HepG2 (cell line): ENCODE measurements around the gene CEP20. TPM values are rescaled to one million over a fixed set of nuclear protein-coding genes. Genes with fewer than 3 reads are reported as not detected.

ENCODE experiments used
- ARNT ChIP-seq: fragments of 450-650 bp; IDR thresholded peaks from 2 replicates; pipeline ENCODE4 v1.6.1; 2017
- CENPT ChIP-seq: sonication (generic); formaldehyde crosslinking; IDR thresholded peaks from 2 replicates; pipeline ENCODE4 v1.8.0; 2022; ENCODE audit warnings: low read depth, mild to moderate bottlenecking, moderate library complexity, missing genetic modification reagents
- GRHL1 ChIP-seq: sonication (generic); formaldehyde crosslinking; conservative IDR thresholded peaks from 2 replicates; pipeline ENCODE4 v1.8.0; 2022; ENCODE audit warnings: missing genetic modification reagents
- HNRNPK ChIP-seq: fragments of 200-400 bp; formaldehyde crosslinking; IDR thresholded peaks from 2 replicates; pipeline ENCODE4 v1.6.1; 2018; ENCODE audit warnings: low read length, low read depth, moderate library complexity, mild to moderate bottlenecking; ENCODE audit not compliant: poor library complexity, severe bottlenecking
- PLRG1 ChIP-seq: fragments of 450-650 bp; conservative IDR thresholded peaks from 2 replicates; pipeline ENCODE4 v1.6.1; 2016
- SKIL ChIP-seq: sonication (generic); formaldehyde crosslinking; IDR thresholded peaks from 2 replicates; pipeline ENCODE4 v1.8.0; 2022; ENCODE audit warnings: missing genetic modification reagents, mild to moderate bottlenecking, moderate library complexity, borderline replicate concordance
- ZFP82 ChIP-seq: sonication (generic); formaldehyde crosslinking; IDR thresholded peaks from 2 replicates; pipeline ENCODE4 v1.5.1; 2020; ENCODE audit warnings: mild to moderate bottlenecking, missing genetic modification reagents, borderline replicate concordance
- ZNF142 ChIP-seq: sonication (generic); formaldehyde crosslinking; IDR thresholded peaks from 2 replicates; pipeline ENCODE4 v1.4.0; 2020; ENCODE audit warnings: missing genetic modification reagents
- ZNF260 ChIP-seq: sonication (generic); formaldehyde crosslinking; IDR thresholded peaks from 2 replicates; pipeline ENCODE4 v1.4.0; 2020; ENCODE audit warnings: missing genetic modification reagents, low read depth, mild to moderate bottlenecking, borderline replicate concordance
- polyA plus RNA-seq, 8 experiments: library from polyadenylated mRNA; depleted of rRNA in 3 of 8; stranded (reverse) in 7 of 8; unstranded in 1 of 8; fragments of >200 nt; fragmentation: Illumina TruSeq in 4 of 8; extraction: Trizol in 4 of 8; gene quantifications; 2 replicates each; pipeline versions ENCODE4 v1.2.1 to v1.2.3, GENCODE V29; 2011 to 2016; ENCODE audit warnings: low read depth in 4 of 8, missing spikeins in 1 of 8, mixed read lengths in 1 of 8; ENCODE audit not compliant: insufficient read depth in 1 of 8
- total RNA-seq, 5 experiments: library from RNA; depleted of rRNA; stranded (reverse); fragments of >200 nt; fragmentation: Illumina TruSeq; extraction: Trizol; gene quantifications; 2 replicates each; pipeline ENCODE4 v1.2.3, GENCODE V29; 2016; ENCODE audit warnings: low read depth in 1 of 5
- TF ChIP-seq, protein P1 (sequence below): sonication (generic); formaldehyde crosslinking; IDR thresholded peaks from 2 replicates; pipeline ENCODE4 v1.4.0; 2020; ENCODE audit warnings: mild to moderate bottlenecking, missing genetic modification reagents

Gene CEP20
- total and polyA plus RNA-seq, 2 of the 13 experiments (the other 11 are each of a cell fraction or from before 2014, with no cell fraction given): 53.0 to 54.1 TPM

GRCh38 chr16:15899538-15900100 lies 11.2 kb upstream of the CEP20 start (continued):
- no peak for TF ChIP-seq ZNF142 (CRISPR knock-in tag)
- TF ChIP-seq HNRNPK: no peak
- no peak for TF ChIP-seq PLRG1
- TF ChIP-seq ZFP82 (CRISPR knock-in tag): no peak
- TF ChIP-seq ARNT: no peak
- no peak for TF ChIP-seq SKIL (CRISPR knock-in tag)
- TF ChIP-seq ZNF260 (CRISPR knock-in tag): no peak
- TF ChIP-seq CENPT (CRISPR knock-in tag): no peak
- TF ChIP-seq, protein P1, sequence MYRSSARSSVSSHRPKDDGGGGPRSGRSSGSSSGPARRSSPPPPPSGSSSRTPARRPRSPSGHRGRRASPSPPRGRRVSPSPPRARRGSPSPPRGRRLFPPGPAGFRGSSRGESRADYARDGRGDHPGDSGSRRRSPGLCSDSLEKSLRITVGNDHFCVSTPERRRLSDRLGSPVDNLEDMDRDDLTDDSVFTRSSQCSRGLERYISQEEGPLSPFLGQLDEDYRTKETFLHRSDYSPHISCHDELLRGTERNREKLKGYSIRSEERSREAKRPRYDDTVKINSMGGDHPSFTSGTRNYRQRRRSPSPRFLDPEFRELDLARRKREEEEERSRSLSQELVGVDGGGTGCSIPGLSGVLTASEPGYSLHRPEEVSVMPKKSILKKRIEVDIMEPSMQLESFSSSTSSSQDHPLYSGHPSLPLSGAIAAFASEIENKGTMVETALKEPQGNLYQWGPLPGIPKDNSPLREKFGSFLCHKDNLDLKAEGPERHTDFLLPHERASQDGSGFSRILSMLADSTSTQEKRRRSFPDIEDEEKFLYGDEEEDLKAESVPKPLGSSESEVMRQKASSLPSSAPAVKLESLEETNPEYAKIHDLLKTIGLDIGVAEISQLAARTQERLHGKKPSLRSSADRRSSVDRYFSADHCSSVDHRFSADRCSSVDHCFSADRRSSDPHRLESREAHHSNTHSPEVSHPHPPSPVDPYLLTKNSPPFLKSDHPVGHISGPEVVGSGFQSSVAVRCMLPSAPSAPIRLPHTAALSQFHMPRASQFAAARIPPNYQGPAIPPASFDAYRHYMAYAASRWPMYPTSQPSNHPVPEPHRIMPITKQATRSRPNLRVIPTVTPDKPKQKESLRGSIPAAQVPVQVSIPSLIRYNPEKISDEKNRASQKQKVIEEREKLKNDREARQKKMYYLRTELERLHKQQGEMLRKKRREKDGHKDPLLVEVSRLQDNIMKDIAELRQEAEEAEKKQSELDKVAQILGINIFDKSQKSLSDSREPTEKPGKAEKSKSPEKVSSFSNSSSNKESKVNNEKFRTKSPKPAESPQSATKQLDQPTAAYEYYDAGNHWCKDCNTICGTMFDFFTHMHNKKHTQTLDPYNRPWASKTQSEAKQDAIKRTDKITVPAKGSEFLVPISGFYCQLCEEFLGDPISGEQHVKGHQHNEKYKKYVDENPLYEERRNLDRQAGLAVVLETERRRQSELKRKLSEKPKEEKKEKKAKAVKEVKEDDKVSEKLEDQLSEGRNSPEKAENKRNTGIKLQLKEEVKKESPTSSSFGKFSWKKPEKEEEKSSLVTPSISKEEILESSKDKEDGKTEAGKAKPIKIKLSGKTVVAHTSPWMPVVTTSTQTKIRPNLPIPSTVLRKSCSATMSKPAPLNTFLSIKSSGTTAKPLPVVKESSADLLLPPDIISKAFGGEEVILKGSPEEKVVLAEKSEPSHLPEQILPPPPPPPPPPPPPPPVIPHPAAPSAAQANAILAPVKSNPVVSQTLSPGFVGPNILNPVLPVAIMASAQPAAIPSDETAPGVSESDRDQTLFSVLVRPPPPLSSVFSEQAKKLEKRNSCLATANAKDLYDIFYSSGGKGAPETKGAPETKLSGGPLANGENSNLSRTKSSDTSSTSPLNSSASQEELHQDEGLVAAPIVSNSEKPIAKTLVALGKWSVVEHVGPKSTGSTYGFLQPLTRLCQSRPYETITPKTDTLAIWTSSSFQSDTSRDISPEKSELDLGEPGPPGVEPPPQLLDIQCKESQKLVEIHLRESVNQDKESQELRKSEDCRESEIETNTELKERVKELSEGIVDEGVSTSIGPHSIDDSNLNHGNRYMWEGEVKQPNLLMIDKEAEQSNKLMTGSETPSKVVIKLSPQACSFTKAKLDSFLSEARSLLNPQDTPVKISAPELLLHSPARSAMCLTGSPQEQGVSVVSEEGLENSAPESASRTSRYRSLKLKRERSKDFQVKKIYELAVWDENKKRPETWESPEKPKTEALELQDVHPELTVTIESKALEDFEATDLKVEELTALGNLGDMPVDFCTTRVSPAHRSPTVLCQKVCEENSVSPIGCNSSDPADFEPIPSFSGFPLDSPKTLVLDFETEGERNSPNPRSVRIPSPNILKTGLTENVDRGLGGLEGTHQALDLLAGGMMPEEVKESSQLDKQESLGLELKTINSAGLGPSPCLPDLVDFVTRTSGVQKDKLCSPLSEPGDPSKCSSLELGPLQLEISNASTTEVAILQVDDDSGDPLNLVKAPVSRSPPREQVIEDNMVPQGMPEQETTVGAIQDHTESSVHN (CRISPR knock-in tag): no peak
- TF ChIP-seq GRHL1 (CRISPR knock-in tag): no peak
